ENCODE measurements around the gene RABEPK.
"Not testable (repeated sequence)": the region's sequence is repeated elsewhere in the genome, so short reads cannot be mapped to it uniquely, and the experiment has no call there.

Gene RABEPK

GRCh38 chr9:125202846-125203618 is 2.7 kb downstream of the RABEPK start:
- DNase-seq = peak; percentile 73

- DNase-seq = no peak
Observed at GRCh38 chr9:125204477-125204876, 4.1 kb downstream of the RABEPK start.

DNA sequence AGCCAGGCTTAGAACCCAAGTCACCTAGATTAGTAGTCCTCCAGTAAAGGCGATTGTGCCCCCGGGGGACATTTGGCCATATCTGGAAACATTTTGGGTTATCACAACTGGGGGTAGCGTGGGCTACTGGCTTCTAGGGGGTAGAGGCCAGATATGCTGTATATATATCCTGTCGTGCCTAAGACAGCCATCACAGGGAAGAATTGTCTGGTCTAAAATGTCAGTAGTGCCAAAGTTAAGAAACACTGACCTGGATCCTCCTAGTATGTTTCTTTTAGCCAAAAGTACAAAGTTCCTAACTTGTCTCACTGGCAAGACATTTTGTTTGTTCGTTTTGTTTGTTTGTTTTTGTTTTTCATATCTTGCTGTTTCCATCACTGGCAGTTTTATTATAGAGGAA is 13.8 kb downstream of the RABEPK start:
- no peak for DNase-seq

DNA sequence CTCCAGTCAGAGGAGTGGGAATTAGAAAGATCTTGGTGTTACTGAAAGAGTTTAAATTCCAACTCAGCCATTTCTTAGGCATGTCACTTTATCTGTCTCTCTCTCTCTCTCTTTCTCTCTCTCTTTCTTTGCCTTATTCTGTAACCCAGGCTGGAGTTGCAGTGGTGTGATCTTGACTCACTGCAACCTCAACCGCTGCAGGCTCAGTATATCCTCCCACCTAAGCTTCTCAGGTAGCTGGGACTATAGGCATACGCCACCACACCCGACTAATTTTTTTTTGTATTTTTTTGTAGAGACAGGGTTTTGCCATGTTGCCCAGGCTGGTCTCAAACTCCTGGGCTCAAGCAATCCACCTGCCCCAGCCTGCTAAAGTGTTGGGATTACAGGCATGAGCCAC is 18.3 kb downstream of the RABEPK start:
- no peak for DNase-seq

- DNase-seq = not testable (repeated sequence)
Observed at GRCh38 chr9:125224858-125225257, 24.5 kb downstream of the RABEPK start.

DNA sequence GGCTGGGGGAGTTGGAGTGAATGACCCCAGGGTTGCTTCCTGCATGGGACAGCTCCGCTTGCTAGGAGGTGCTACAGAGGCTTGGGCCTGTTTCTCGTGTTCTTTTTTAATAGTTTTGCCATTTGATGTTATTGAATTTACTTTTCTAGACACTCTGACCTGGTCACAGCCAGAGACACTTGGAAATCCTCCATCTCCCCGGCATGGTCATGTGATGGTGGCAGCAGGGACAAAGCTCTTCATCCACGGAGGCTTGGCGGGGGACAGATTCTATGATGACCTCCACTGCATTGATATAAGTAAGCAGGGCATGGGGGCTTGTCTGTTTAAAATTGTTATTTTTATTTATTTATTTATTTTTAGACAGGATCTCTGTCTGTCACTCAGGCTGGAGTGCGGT is 27.4 kb downstream of the RABEPK start:
- no peak for DNase-seq

DNA sequence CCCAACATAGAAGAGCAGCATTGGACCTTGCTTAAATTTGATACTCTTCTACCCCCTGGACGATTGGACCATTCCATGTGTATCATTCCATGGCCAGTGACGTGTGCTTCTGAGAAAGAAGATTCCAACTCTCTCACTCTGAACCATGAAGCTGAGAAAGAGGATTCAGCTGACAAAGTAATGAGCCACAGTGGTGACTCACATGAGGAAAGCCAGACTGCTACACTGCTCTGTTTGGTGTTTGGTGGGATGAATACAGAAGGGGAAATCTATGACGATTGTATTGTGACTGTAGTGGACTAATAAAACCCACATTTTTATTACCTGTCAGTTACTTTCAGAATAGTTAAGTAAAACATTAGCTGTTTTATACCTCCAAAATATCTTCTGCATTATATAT is 33.3 kb downstream of the RABEPK start:
- DNase-seq = no peak

GRCh38 chr9:125234099-125234498 is 33.8 kb downstream of the RABEPK start:
- not testable (repeated sequence) for DNase-seq

DNA sequence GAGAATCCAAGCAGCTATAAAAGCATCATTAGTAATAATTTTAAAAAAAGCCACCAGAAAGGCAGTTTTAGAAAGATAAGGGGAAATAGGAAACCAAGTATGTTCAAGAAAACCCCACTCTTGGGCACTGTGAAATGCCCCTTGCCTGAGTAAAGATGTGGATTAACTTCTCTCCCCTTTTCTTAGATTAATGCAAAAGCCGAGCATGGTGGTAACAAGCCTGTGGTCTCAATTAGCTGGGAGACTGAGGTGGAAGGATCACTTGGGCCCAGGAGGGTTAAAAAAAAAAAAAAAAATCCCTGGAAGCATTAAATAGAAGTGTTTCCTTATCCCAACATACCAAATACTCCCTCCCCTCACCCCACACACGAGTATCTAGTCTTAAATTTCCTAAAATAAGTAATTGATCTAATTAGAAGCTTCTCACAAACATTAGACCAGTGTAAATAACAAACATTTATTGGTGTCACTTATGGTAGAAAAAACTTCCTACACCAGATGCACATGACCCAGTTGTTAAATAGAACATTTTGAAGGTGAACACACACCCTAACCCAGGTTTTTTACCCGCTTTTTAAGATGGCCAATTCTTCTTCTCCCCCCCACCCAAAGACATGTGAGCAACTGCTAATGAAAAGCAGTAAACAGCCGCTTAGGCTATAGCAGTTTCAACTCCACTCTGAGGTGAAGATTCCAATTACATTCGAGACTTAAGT is 35.6 kb downstream of the RABEPK start:
- no peak for DNase-seq

DNA sequence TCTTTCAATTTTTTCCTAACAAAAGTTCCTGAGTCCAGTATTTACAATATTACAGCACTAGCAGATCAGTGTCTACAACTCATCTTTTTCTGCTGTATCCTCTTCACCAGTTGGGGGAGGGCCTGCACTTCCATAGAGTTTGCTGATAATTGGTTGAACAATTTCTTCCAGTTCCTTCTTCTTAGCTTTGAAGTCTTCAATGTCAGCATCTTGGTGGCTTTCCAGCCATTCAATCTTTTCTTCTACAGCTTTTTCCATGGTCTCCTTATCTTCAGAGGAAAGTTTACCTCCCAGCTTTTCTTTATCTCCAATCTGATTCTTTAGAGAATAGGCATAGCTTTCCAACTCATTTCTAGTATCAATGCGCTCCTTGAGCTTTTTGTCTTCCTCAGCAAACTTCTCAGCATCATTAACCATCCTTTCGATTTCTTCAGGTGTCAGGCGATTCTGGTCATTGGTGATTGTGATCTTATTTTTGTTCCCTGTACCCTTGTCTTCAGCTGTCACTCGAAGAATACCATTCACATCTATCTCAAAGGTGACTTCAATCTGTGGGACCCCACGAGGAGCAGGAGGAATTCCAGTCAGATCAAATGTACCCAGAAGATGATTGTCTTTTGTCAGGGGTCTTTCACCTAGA is 36.3 kb downstream of the RABEPK start:
- DNase-seq = not testable (repeated sequence)

GRCh38 chr9:125238127-125238914 is 38.0 kb downstream of the RABEPK start:
- DNase-seq = no peak

GRCh38 chr9:125238915-125239446 is 38.6 kb downstream of the RABEPK start:
- DNase-seq = no peak

DNA sequence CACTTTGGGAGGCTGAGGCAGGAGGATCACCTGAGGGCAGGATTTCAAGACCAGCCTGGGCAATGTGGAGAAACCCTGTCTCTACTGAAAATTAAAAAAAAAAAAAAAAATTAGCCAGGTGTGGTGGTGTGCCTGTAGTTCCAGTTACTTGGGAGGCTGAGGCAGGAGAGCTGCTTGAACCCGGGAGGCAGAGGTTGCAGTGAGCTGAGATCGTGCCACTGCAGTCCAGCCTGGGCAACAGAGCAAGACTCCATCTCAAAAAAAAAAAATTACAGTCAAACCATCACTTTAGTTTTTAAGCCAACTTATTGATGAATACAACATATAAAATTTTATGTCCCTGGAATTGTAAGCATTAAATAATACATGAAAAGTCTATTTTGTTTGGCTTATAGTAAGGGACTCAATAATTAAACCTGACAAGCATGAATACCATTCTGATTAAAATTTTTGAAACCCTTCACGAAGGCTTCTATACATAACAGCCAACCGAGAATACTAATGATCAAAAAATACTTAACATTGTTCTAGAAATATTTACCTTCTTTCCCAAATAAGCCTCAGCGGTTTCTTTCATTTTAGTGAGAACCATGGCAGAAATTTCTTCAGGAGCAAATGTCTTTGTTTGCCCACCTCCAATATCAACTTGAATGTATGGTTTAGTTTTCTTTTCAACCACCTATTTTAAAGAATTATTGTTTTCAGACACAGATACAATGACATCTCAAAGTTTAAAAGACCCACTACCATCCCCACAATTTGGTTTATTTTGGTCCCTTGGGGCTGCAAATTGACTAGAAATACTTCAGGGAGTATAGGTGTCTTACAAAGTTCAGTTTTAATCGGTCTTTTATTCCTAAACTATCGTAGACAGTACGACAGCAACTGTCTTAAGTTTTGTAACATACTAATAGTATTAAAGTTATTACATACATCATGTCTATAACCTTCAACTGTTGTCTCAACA is 39.6 kb downstream of the RABEPK start:
- no peak for DNase-seq

- DNase-seq = no peak
Observed at GRCh38 chr9:125240649-125240999, 40.3 kb downstream of the RABEPK start.

GRCh38 chr9:125241000-125241862 is 40.9 kb downstream of the RABEPK start, which contains the start of gene HSPA5:
HSPA5 (minus strand) TSS chr9:125241343; CDS start chr9:125241126, 217 bp downstream.
- peak; percentile 99 for DNase-seq

GRCh38 chr9:125241863-125242739 is 41.8 kb downstream of the RABEPK start:
- no peak for DNase-seq

DNA sequence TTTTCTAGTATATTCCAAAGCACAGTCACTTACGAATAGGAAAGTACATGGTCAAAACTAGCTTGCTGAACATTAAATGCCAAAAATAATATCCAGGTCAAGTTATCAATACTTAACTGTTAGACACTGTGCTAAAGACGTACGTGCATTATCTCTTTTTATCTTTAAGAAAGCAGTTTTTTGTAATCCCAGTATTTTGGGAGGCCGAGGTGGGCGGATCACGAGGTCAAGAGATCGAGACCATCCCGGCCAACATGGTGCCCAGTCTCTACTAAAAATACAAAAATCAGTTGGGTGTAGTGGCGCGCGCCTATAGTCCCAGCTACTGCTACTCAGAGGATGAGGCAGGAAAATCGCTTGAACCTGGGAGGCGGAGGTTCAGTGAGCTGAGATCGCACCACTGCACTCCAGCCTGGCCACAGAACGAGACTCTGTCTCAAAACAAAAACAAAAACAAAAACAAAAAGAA is 43.5 kb downstream of the RABEPK start:
- DNase-seq = no peak

DNA sequence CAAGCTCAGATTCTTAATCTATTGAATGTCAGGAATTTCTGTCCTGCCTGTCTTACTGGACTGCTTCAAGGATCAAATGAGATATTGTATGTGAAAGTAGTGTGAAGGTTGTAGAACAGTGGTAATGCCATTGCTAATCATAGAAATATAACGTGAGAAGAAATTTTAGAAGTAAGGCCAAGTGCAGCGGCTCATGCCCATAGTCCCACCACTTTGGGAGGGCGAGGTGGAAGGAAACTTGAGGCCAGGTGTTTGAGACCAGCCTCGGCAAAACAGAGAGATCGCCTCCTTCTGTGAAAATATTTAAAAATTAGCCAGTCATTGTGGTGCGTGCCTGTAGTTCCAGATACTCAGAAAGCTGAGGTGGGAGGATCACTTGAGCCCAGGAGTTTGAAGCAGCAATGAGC is 45.9 kb downstream of the RABEPK start:
- DNase-seq = no peak

- no peak for DNase-seq
Observed at GRCh38 chr9:125254231-125254630, 53.9 kb downstream of the RABEPK start.
